NT2/D1 (cell line): ENCODE measurements around the gene SNRNP200.

Experiments used
- DNase-seq: peaks from one replicate; pipeline ENCODE4 v3.0.0-alpha.2; 2011; ENCODE audit warnings: low read depth, low spot score
- H3K27me3 ChIP-seq: 2 replicates; pipeline ENCODE4 v1.6.0; 2011; ENCODE audit warnings: mild to moderate bottlenecking; ENCODE audit not compliant: insufficient read length, insufficient read depth
- H3K36me3 ChIP-seq: 2 replicates; pipeline ENCODE4 v1.6.1; 2011; ENCODE audit warnings: mild to moderate bottlenecking, low read length, mixed read lengths; ENCODE audit not compliant: insufficient read depth, insufficient read length
- H3K4me1 ChIP-seq: 2 replicates; pipeline ENCODE4 v1.5.1; 2011; ENCODE audit not compliant: insufficient read depth, insufficient read length
- H3K4me3 ChIP-seq: 2 replicates; pipeline ENCODE4 v1.5.1; 2011; ENCODE audit warnings: low read depth; ENCODE audit not compliant: insufficient read length
- H3K9ac ChIP-seq: 2 replicates; pipeline ENCODE4 v1.6.0; 2011; ENCODE audit warnings: low read depth; ENCODE audit not compliant: insufficient read length
- H3K9me3 ChIP-seq: 2 replicates; pipeline ENCODE4 v1.5.1; 2011; ENCODE audit warnings: mild to moderate bottlenecking, low read length; ENCODE audit not compliant: insufficient read depth
- SUZ12 ChIP-seq: IDR thresholded peaks from 2 replicates; pipeline ENCODE4 v1.6.1; 2011; ENCODE audit not compliant: insufficient read length, insufficient read depth; ENCODE audit errors: extremely low read depth
- YY1 ChIP-seq: IDR thresholded peaks from 2 replicates; pipeline ENCODE4 v1.6.1; 2011; ENCODE audit not compliant: insufficient read length, insufficient read depth
- ZNF274 ChIP-seq: IDR thresholded peaks from 2 replicates; pipeline ENCODE4 v1.6.1; 2011; ENCODE audit warnings: mild to moderate bottlenecking, low read depth, low read length

Gene SNRNP200

GRCh38 chr2:96305091-96305978 lies at the start of gene SNRNP200:
Gene SNRNP200 (minus strand): TSS chr2:96305546. CDS start chr2:96305437, 109 bp downstream.
- H3K9me3 ChIP-seq, result no peaks in the 10 kb centered on the region
- peaks cover 43% of the 10 kb centered on the region for H3K36me3 ChIP-seq
- H3K9ac ChIP-seq, result peak within 1 kb of the TSS; percentile 99
- no peak for TF ChIP-seq SUZ12
- TF ChIP-seq ZNF274, result no peak
- TF ChIP-seq YY1, result no peak
- H3K4me3 ChIP-seq, result peak within 1 kb of the TSS; percentile 94
- DNase-seq, result peak; percentile 81
- H3K4me1 ChIP-seq, result no peaks in the 10 kb centered on the region
- H3K27me3 ChIP-seq, result no peaks in the 10 kb centered on the region

GRCh38 chr2:96354492-96354891 lies 49.1 kb upstream of the SNRNP200 start:
- H3K9ac ChIP-seq, result no peak overlapping the region
- no peak overlapping the region for H3K4me3 ChIP-seq
- no peak for DNase-seq
- H3K36me3 ChIP-seq, result peaks cover 94% of the 10 kb centered on the region
- H3K4me1 ChIP-seq, result no peaks in the 10 kb centered on the region
- H3K27me3 ChIP-seq, result no peaks in the 10 kb centered on the region
- no peak for TF ChIP-seq ZNF274
- no peak for TF ChIP-seq YY1
- no peak for TF ChIP-seq SUZ12
- H3K9me3 ChIP-seq, result no peaks in the 10 kb centered on the region

GRCh38 chr2:96353606-96354101 lies 48.3 kb upstream of the SNRNP200 start:
- H3K9ac ChIP-seq, result no peak overlapping the region
- no peaks in the 10 kb centered on the region for H3K27me3 ChIP-seq
- H3K36me3 ChIP-seq, result peaks cover 94% of the 10 kb centered on the region

GRCh38 chr2:96353032-96353561 lies 47.8 kb upstream of the SNRNP200 start:
- Histone ChIP-seq H3K9me3 (no peaks in the 10 kb centered on the region), H3K27me3 (no peaks in the 10 kb centered on the region), H3K9ac (no peak overlapping the region), H3K36me3 (peaks cover 91% of the 10 kb centered on the region), H3K4me1 (no peaks in the 10 kb centered on the region), H3K4me3 (no peak overlapping the region)
- no peak for DNase-seq
- no peak for TF ChIP-seq SUZ12
- TF ChIP-seq YY1, result no peak

More at GRCh38 chr2:96353606-96354101, 48.3 kb upstream of the SNRNP200 start:
- DNase-seq, result no peak
- Histone ChIP-seq H3K4me3 (no peak overlapping the region), H3K9me3 (no peaks in the 10 kb centered on the region), H3K4me1 (no peaks in the 10 kb centered on the region)
- TF ChIP-seq ZNF274 (no peak), YY1 (no peak), SUZ12 (no peak)

- Histone ChIP-seq H3K27me3 (no peaks in the 10 kb centered on the region), H3K36me3 (peaks cover 91% of the 10 kb centered on the region), H3K9ac (no peak overlapping the region), H3K4me3 (no peak overlapping the region), H3K4me1 (no peaks in the 10 kb centered on the region), H3K9me3 (no peaks in the 10 kb centered on the region)
- no peak for DNase-seq
- TF ChIP-seq ZNF274 (no peak), SUZ12 (no peak), YY1 (no peak)
Observed at GRCh38 chr2:96347395-96347794, 42.0 kb upstream of the SNRNP200 start.

- TF ChIP-seq YY1, result no peak
- no peak for TF ChIP-seq ZNF274
- no peak for TF ChIP-seq SUZ12
- Histone ChIP-seq H3K4me3 (no peak overlapping the region), H3K36me3 (peaks cover 93% of the 10 kb centered on the region), H3K27me3 (no peaks in the 10 kb centered on the region), H3K9me3 (no peaks in the 10 kb centered on the region), H3K4me1 (no peaks in the 10 kb centered on the region), H3K9ac (no peak overlapping the region)
- no peak for DNase-seq
Observed at GRCh38 chr2:96345868-96346462, 40.6 kb upstream of the SNRNP200 start.

GRCh38 chr2:96345438-96345837 lies 40.1 kb upstream of the SNRNP200 start:
- no peak for DNase-seq
- peaks cover 88% of the 10 kb centered on the region for H3K36me3 ChIP-seq
- H3K4me1 ChIP-seq, result no peaks in the 10 kb centered on the region
- H3K4me3 ChIP-seq, result no peak overlapping the region
- no peak overlapping the region for H3K9ac ChIP-seq
- no peaks in the 10 kb centered on the region for H3K27me3 ChIP-seq
- no peak for TF ChIP-seq YY1
- no peak for TF ChIP-seq ZNF274
- TF ChIP-seq SUZ12, result no peak
- no peaks in the 10 kb centered on the region for H3K9me3 ChIP-seq
